SK-N-MC (cell line): ENCODE data around the gene TOMM40.

Experiments used
- EZH2 ChIP-seq: fragments of 200-600 bp; sonication (generic); IDR thresholded peaks from one replicate; pipeline ENCODE4 v1.6.1; 2017; ENCODE audit warnings: antibody characterized with exemption
- POLR2AphosphoS5 ChIP-seq: IDR thresholded peaks from 2 replicates; pipeline ENCODE4 v1.6.1; 2012; ENCODE audit warnings: mild to moderate bottlenecking, low read depth, low read length, borderline replicate concordance

DNA sequence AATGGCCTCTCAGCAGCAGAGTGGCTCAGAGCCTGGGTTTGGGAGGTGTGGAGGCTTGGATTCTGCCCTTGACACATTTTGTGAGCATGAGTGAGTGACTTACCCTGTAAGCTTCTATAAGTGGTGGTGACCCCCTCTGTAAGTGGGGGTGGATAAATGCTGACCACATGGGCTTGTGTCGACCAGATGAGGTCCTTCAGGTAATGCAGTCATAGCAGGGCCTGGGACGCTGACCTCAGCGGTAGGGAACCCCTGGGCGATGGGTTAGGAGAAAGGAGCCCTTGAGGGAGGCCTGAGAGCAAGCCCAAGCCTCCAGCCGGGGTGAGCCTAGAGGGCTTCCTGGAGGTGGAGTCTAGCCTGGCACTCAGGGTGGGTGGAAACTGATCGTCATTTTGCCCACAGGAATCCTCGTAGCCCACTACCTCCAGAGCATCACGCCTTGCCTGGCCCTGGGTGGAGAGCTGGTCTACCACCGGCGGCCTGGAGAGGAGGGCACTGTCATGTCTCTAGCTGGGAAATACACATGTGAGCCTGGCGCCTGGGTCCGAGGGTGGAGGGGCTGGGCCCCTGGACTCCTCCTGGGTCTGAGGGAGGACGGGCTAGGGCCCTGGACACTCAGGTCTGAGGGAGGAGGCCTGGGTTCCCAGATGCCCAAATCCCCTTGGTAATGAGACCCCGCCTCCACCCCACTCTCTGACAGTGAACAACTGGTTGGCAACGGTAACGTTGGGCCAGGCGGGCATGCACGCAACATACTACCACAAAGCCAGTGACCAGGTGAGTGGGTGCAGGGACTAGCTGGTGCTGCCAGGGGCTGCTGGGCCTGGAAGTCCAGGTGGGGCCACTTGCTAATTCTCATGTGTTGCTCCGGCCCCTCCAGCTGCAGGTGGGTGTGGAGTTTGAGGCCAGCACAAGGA is 9.5 kb downstream of the TOMM40 start:
- TF ChIP-seq POLR2AphosphoS5, result no peak
- TF ChIP-seq EZH2, result no peak
